GM12892 (cell line): Measurements from ENCODE around the gene PLEKHA8.

Experiments used
- POLR2A ChIP-seq: IDR thresholded peaks from 2 replicates; pipeline ENCODE4 v1.6.1; 2011; ENCODE audit warnings: low read depth, low read length, control low read depth
- POLR2AphosphoS5 ChIP-seq: IDR thresholded peaks from 2 replicates; pipeline ENCODE4 v1.6.1; 2011; ENCODE audit warnings: low read depth, low read length, control low read depth
- TAF1 ChIP-seq: IDR thresholded peaks from 2 replicates; pipeline ENCODE4 v1.6.1; 2011; ENCODE audit warnings: low read depth, mild to moderate bottlenecking, control low read depth, low read length, borderline replicate concordance

DNA sequence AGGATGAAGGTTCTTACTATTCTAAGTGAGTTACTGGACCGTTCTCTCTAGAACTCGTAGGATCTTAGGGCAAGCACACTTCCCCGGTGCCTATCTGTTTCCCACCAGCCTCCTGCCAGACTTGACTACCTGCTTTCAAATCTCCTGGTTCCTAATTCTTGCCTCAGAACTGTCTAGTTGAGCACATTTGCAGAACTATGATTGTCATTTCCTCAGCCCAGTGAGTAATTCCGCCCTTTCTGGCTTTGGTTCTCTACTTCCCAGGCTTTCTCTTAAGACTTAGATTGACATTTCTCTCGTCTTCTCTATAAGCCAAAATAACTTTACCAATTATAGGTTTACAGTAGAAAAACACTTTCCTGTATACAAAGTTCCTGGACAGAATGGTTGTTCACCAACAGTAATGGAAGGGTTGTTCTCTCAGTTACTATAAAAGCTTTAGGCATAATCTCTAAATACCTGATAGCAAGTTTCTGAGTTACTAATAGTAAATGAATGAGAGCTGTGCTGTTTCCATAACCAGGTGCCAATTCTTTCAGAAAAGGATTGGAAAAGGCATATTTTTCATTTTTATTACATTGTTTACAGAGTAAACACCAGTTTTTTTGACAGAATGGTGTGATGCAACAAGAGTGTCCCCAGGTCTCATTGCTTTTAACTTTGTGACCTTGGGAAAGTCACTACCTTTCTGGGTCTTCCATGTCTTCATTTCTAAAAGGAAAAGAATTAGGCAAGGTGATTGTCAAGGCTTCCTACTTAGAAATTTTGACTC lies 41.1 kb downstream of the PLEKHA8 start:
- TF ChIP-seq POLR2A (no peak), POLR2AphosphoS5 (no peak), TAF1 (no peak)
